GM19240 (cell line): ENCODE data around the gene LRMDA.

Source experiments
- DNase-seq: peaks from one replicate; pipeline ENCODE4 v3.0.0; 2011; ENCODE audit warnings: low spot score; ENCODE audit not compliant: insufficient read length

Gene LRMDA

DNA sequence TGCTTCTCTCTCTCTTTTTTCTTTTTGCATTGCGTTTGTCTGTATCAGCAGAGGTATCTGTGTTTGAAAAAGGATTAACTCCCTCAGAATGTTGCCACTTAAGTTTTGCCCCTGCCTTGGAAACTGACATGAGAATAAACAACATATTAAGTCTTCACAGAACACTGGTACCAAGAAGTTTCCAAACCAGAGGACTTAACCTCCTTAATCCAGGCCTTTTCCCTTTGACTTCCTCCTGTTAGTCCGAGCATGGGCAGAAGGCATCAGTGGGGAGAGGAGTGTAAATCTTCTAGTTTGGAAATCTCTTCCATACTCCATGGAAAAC is 681.4 kb downstream of the LRMDA start:
- no peak for DNase-seq

GRCh38 chr10:76113952-76114351 is 682.5 kb downstream of the LRMDA start:
- no peak for DNase-seq

GRCh38 chr10:76114581-76115001 is 683.2 kb downstream of the LRMDA start:
- DNase-seq = no peak

DNA sequence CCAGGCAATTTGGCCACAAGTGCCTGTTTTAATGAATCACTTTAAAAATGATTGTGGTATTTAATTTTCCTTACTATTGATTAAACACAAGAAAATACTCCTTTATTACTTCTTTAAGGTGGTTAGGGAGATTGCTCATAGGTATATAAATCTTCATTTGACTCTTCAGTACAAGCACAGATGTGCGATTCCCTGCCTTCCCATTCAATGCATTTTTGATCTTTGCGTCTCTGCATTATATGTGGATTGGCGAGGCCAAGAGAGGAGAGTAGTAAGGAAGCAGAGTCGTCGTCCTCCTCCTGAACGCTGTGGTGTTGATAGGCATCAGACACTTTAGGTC is 683.7 kb downstream of the LRMDA start:
- DNase-seq = no peak

GRCh38 chr10:76115471-76116155 is 684.2 kb downstream of the LRMDA start:
- no peak for DNase-seq

- no peak for DNase-seq
Observed at GRCh38 chr10:76116523-76116922, 685.1 kb downstream of the LRMDA start.

- DNase-seq = no peak
Observed at GRCh38 chr10:76117949-76118348, 686.5 kb downstream of the LRMDA start.

- no peak for DNase-seq
Observed at GRCh38 chr10:76119036-76119435, 687.6 kb downstream of the LRMDA start.

GRCh38 chr10:76119515-76119914 is 688.1 kb downstream of the LRMDA start:
- no peak for DNase-seq

GRCh38 chr10:76122056-76122455 is 690.6 kb downstream of the LRMDA start:
- DNase-seq = no peak

GRCh38 chr10:76124280-76124679 is 692.9 kb downstream of the LRMDA start:
- DNase-seq = no peak

DNA sequence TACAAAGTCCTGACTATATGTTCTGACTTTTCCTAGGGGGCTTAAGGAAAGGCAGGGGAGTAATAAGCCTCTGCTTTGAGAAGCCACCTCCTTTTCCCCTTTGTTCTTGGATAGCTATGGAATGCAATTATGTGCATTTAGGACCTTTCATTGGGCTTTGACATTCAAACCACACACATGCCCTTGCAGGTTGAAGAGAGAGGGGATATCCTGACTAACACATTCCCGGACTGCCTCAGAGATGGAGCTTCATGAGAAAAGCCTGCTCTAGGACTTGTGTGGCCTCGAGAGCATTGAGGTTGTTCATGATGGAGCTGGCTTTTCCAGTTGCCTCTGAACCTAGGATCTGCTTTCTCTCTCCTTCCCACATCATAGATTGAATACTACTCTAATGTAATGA is 694.5 kb downstream of the LRMDA start:
- DNase-seq = no peak

DNA sequence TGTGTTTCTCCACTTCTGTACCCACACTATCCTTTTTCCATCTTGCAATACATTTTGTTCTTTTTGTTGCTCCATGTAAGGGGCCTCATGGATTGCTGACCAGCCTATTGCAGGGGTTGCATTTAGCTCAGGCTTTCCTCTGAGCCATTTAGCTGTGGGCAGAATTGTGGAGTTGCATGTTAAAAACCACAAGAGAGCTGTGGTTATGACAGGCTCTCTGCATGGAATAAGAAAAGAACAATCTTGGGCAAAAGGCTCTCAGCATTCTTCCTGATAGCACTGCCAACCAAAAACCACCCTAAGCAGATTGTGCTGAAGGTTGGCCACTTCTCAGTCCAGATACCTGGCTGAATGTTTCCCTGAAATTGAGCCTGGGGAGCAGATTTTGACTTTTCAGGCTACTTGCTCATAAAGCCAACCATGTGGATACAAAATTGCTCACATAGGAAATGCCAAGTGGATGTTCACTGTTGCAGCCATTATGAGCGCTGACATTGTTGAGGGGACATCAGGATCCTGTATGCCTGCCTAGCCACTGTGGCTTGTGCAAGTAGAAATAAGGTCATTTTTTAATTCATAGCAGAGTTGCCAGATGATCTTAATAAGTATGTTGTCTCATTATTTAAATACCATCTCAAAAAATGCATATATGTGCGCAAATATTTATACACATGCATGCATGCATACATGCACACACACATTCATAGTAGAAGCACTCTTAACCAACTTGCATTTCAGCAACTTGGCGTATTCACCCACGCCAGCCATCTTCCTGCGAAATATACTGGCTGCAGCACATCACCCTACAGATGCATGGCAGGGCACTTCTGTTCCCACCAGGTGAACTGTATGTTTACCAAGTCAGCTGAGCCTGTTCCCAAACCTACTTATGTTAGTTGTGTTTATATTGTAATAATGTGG is 695.4 kb downstream of the LRMDA start:
- no peak for DNase-seq

- no peak for DNase-seq
Observed at GRCh38 chr10:76127984-76128589, 696.7 kb downstream of the LRMDA start.

GRCh38 chr10:76129213-76129612 is 697.8 kb downstream of the LRMDA start:
- DNase-seq = no peak

DNA sequence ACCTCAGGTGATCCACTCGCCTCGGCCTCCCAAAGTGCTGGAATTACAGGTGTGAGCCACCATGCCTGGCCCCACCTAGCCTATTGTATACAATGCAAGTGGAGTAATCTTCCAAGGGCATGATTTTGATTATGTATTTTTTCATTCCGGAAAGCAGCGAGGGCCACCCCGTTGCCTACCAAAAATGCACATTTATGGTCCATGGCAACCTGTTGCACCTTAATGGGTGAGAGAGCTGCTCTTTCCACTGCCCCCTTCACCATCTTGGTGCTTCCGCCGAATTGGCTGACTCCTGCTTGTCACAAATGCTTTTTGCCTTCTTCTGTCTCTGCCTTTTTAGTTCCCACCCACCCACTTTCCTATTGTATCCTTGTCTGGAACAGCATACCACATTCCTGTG is 699.5 kb downstream of the LRMDA start:
- DNase-seq = no peak

DNA sequence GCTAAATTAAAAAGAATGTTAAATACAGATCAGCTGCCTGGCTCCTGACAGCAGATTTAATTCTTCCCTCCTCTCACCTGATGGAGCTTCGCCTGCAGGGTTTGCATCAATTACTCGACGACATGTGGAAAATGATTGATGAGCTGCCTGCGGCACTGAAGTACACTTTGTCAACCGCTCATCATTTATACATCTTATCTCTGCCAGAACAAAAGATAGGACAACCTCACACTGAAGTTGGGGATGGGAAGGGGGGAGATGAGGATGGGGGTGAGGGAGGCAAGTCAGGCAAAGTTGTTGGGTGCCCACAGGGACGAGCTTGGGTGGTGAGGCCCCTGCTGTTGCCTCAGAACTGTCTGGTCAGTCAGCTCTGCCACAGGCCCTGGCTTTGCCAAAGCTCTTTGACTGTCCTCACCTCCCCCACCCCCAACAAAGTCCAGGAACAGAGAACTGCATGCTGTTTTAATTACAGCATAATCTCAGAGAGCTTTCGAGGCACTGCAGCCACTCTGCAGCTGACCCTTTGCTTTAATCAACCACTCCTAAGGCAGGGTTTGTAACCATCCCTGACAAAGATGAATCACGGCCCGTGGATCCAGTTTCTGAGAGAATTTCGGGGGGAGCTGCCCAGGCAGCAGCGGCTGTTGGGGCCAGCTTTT is 702.3 kb downstream of the LRMDA start:
- no peak for DNase-seq

- DNase-seq = no peak
Observed at GRCh38 chr10:76136961-76137360, 705.5 kb downstream of the LRMDA start.

- no peak for DNase-seq
Observed at GRCh38 chr10:76138286-76138685, 706.9 kb downstream of the LRMDA start.

- DNase-seq = no peak
Observed at GRCh38 chr10:76138906-76139305, 707.5 kb downstream of the LRMDA start.

- no peak for DNase-seq
Observed at GRCh38 chr10:76139431-76139830, 708.0 kb downstream of the LRMDA start.

DNA sequence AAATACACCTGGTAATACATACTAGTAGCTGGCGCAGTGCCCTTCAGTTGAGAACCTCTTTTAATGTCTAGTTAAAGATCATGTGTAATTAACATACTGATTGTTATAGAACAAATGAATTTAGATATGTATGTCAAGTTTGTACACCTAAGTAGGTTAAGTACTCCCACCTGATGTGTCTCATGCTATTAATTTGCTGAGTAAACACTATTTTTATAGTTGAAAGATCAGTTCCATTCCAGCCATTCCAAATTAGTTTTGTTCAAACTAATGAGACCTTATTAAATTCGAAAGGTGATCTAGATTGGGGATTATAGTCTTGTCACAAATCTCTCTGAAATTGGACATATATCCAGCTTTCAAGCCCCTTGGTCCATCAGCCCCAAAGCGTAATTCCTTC is 710.0 kb downstream of the LRMDA start:
- no peak for DNase-seq
